SK-N-SH treated with all-trans-retinoic acid at 6 μM for 48 hours (cell line): ENCODE data around the gene RAB8B.

Experiments
- ATAC-seq: fragments of 200-7000 bp; cut with Tn5 transposase; 3 replicates; pipeline ENCODE4 v1.9.1; 2020; ENCODE audit warnings: mild to moderate bottlenecking, moderate library complexity
- ARNTL ChIP-seq: fragments of 450-650 bp; formaldehyde crosslinking; IDR thresholded peaks from 2 replicates; pipeline ENCODE4 v1.5.0; 2020; ENCODE audit warnings: low read depth, mild to moderate bottlenecking, moderate library complexity, borderline replicate concordance
- CREB5 ChIP-seq: fragments of 250-450 bp; sonication (Bioruptor Pico); IDR thresholded peaks from 2 replicates; pipeline ENCODE4 v1.5.1; 2020; ENCODE audit warnings: low read depth, mild to moderate bottlenecking, moderate library complexity
- CSDC2 ChIP-seq: fragments of 250-450 bp; sonication (Bioruptor Pico); IDR thresholded peaks from 2 replicates; pipeline ENCODE4 v1.5.0; 2020; ENCODE audit warnings: mild to moderate bottlenecking, moderate library complexity
- ESRRG ChIP-seq: fragments of 250-450 bp; sonication (Bioruptor Pico); IDR thresholded peaks from 2 replicates; pipeline ENCODE4 v1.6.1; 2021; ENCODE audit warnings: mild to moderate bottlenecking
- GLIS3 ChIP-seq: fragments of 250-450 bp; sonication (Bioruptor Pico); IDR thresholded peaks from 2 replicates; pipeline ENCODE4 v1.5.0; 2020; ENCODE audit warnings: mild to moderate bottlenecking, moderate library complexity
- ISL1 ChIP-seq: fragments of 250-450 bp; sonication (Bioruptor Pico); IDR thresholded peaks from 2 replicates; pipeline ENCODE4 v2.1.2; 2022; ENCODE audit warnings: mild to moderate bottlenecking, moderate library complexity
- OSR1 ChIP-seq: fragments of 250-450 bp; sonication (Bioruptor Pico); IDR thresholded peaks from 2 replicates; pipeline ENCODE4 v1.8.0; 2022; ENCODE audit warnings: moderate library complexity, mild to moderate bottlenecking, inconsistent platforms
- PATZ1 ChIP-seq: fragments of 250-450 bp; sonication (Bioruptor Pico); IDR thresholded peaks from 2 replicates; pipeline ENCODE4 v1.8.0; 2020; ENCODE audit warnings: mild to moderate bottlenecking, moderate library complexity, borderline replicate concordance
- POU6F1 ChIP-seq: fragments of 250-450 bp; sonication (Bioruptor Pico); IDR thresholded peaks from 2 replicates; pipeline ENCODE4 v1.8.0; 2021; ENCODE audit warnings: low read depth, mild to moderate bottlenecking, moderate library complexity, borderline replicate concordance
- PPARA ChIP-seq: fragments of 250-450 bp; sonication (Bioruptor Pico); IDR thresholded peaks from 2 replicates; pipeline ENCODE4 v1.5.0; 2020; ENCODE audit warnings: mild to moderate bottlenecking, borderline replicate concordance
- RARB ChIP-seq: fragments of 250-450 bp; sonication (Bioruptor Pico); IDR thresholded peaks from 2 replicates; pipeline ENCODE4 v1.8.0; 2021; ENCODE audit warnings: mild to moderate bottlenecking, moderate library complexity
- SNAI2 ChIP-seq: fragments of 250-450 bp; sonication (Bioruptor Pico); IDR thresholded peaks from 2 replicates; pipeline ENCODE4 v1.5.0; 2020; ENCODE audit warnings: mild to moderate bottlenecking, moderate library complexity
- TCF4 ChIP-seq: fragments of 250-450 bp; sonication (Bioruptor Pico); IDR thresholded peaks from 2 replicates; pipeline ENCODE4 v1.8.0; 2021; ENCODE audit warnings: mild to moderate bottlenecking, moderate library complexity, borderline replicate concordance
- TSHZ2 ChIP-seq: fragments of 250-450 bp; sonication (Bioruptor Pico); IDR thresholded peaks from 2 replicates; pipeline ENCODE4 v1.5.0; 2020; ENCODE audit warnings: mild to moderate bottlenecking, moderate library complexity
- ZC3H10 ChIP-seq: fragments of 250-450 bp; sonication (Bioruptor Pico); IDR thresholded peaks from 2 replicates; pipeline ENCODE4 v1.5.1; 2021; ENCODE audit warnings: mild to moderate bottlenecking, moderate library complexity
- ZFP3 ChIP-seq: fragments of 250-450 bp; sonication (Bioruptor Pico); IDR thresholded peaks from 2 replicates; pipeline ENCODE4 v1.5.0; 2020; ENCODE audit warnings: mild to moderate bottlenecking, moderate library complexity
- ZFP30 ChIP-seq: fragments of 450-650 bp; formaldehyde crosslinking; IDR thresholded peaks from 2 replicates; pipeline ENCODE4 v1.5.0; 2022; ENCODE audit warnings: mild to moderate bottlenecking, moderate library complexity
- ZNF8 ChIP-seq: fragments of 450-650 bp; formaldehyde crosslinking; IDR thresholded peaks from 2 replicates; pipeline ENCODE4 v1.5.0; 2020; ENCODE audit warnings: mild to moderate bottlenecking, moderate library complexity

RAB8B gene

GRCh38 chr15:63250312-63250965, 61.0 kb downstream of the RAB8B start (continued):
- peak; percentile 51; the same call in 1 of the 2 replicates for TF ChIP-seq CREB5
- no peak for TF ChIP-seq ESRRG (CRISPR knock-in tag)
- TF ChIP-seq ARNTL (CRISPR knock-in tag) = no peak
- TF ChIP-seq POU6F1 = no peak
- no peak for TF ChIP-seq RARB
- TF ChIP-seq TCF4 (CRISPR knock-in tag) = 0 out of 2 replicates have a peak, but pooled peaks have one; percentile 16
- no peak for TF ChIP-seq ZFP3

- no peak for TF ChIP-seq ZC3H10
- no peak for TF ChIP-seq ZNF8 (CRISPR knock-in tag)
- no peak for TF ChIP-seq TSHZ2 (CRISPR knock-in tag)
- TF ChIP-seq ZFP30 (CRISPR knock-in tag) = no peak
- TF ChIP-seq PPARA (CRISPR knock-in tag) = no peak
- TF ChIP-seq SNAI2 (CRISPR knock-in tag) = no peak
- no peak for TF ChIP-seq CSDC2 (CRISPR knock-in tag)
- TF ChIP-seq ZFP3 = no peak
- no peak for TF ChIP-seq RARB
- no peak for TF ChIP-seq TCF4 (CRISPR knock-in tag)
- no peak for TF ChIP-seq POU6F1
- no peak for TF ChIP-seq CREB5
- no peak for TF ChIP-seq OSR1 (CRISPR knock-in tag)
- TF ChIP-seq ISL1 (CRISPR knock-in tag) = no peak
- TF ChIP-seq GLIS3 (CRISPR knock-in tag) = no peak
- no peak for ATAC-seq
Observed at GRCh38 chr15:63251701-63252100, 62.3 kb downstream of the RAB8B start.

GRCh38 chr15:63252292-63252691, 62.9 kb downstream of the RAB8B start:
- no peak for TF ChIP-seq ESRRG (CRISPR knock-in tag)
- no peak for TF ChIP-seq TCF4 (CRISPR knock-in tag)
- no peak for TF ChIP-seq ZC3H10
- TF ChIP-seq OSR1 (CRISPR knock-in tag) = no peak
- TF ChIP-seq PATZ1 = no peak
- no peak for TF ChIP-seq CREB5
- TF ChIP-seq POU6F1 = no peak
- ATAC-seq = no peak
